Activated T-cell treated with anti-CD3 and anti-CD28 coated beads, Interleukin-2, amount 50 U/mL, for 72 hours (primary cell): ENCODE data around the gene KRT2. TPM values are rescaled to one million over a fixed set of nuclear protein-coding genes. Genes with fewer than 3 reads are reported as not detected.
A peak's percentile ranks its signal among the peaks of the same experiment; 100 is the strongest.

ENCODE experiments used
- ATAC-seq, 2 donors: fragments of 150-1000 bp; cut with Tn5 transposase; replicated peaks in 1 of 2; 2 replicates each; pipeline ENCODE4 v1.10.0; 2021; ENCODE audit warnings: moderate library complexity in 2 of 2, mild to moderate bottlenecking in 1 of 2
- DNase-seq, 2 donors: peaks; one replicate each; pipeline ENCODE4 v3.0.0; 2021 to 2022; ENCODE audit warnings: mixed read lengths in 1 of 2
- H3K27ac Mint-ChIP-seq: one replicate; pipeline ENCODE4 v1.8.0; 2022; ENCODE audit warnings: mild to moderate bottlenecking, moderate library complexity, mixed read lengths
- H3K27me3 Mint-ChIP-seq: one replicate; pipeline ENCODE4 v1.8.0; 2022; ENCODE audit warnings: low read depth, mixed read lengths
- H3K36me3 Mint-ChIP-seq, 2 donors: one replicate each; pipeline ENCODE4 v1.8.0; 2022; ENCODE audit warnings: mixed read lengths in 2 of 2, mild to moderate bottlenecking in 1 of 2; ENCODE audit not compliant: insufficient read depth in 2 of 2
- H3K4me1 Mint-ChIP-seq: one replicate; pipeline ENCODE4 v1.8.0; 2022; ENCODE audit warnings: low read depth, mixed read lengths
- H3K4me3 Mint-ChIP-seq, 2 donors: one replicate each; pipeline ENCODE4 v1.8.0; 2022; ENCODE audit warnings: mild to moderate bottlenecking in 2 of 2, mixed read lengths in 2 of 2, moderate library complexity in 2 of 2
- H3K9me3 Mint-ChIP-seq, 2 donors: one replicate each; pipeline ENCODE4 v1.8.0; 2022; ENCODE audit warnings: mixed read lengths in 2 of 2
- total RNA-seq, 2 donors: library from RNA; stranded (reverse); gene quantifications; one replicate each; pipeline ENCODE4 v1.2.3, GENCODE V29; 2022

The KRT2 gene
- total RNA-seq, 2 donors from 2014 or later, result not detected

- Mint-ChIP-seq H3K4me3 (peak overlapping the region in 1 of 2 donors; percentile 58), H3K27me3 (no peaks in the 10 kb centered on the region), H3K36me3 (no peaks in the 10 kb centered on the region), H3K4me1 (peaks cover 45% of the 10 kb centered on the region), H3K9me3 (no peaks in the 10 kb centered on the region), H3K27ac (peak overlapping the region; percentile 58)
- DNase-seq (no peak), ATAC-seq (no peak)
These were observed 23.9 kb downstream of the KRT2 start for GRCh38 chr12:52628111-52628507.

- no peak for ATAC-seq
- H3K27me3 Mint-ChIP-seq, result no peaks in the 10 kb centered on the region
- no peaks in the 10 kb centered on the region for H3K36me3 Mint-ChIP-seq
- H3K9me3 Mint-ChIP-seq, result no peaks in the 10 kb centered on the region
- H3K27ac Mint-ChIP-seq, result no peak overlapping the region
- no peak overlapping the region for H3K4me3 Mint-ChIP-seq
- no peak for DNase-seq
- peaks cover 40% of the 10 kb centered on the region for H3K4me1 Mint-ChIP-seq
These were observed 24.5 kb downstream of the KRT2 start for GRCh38 chr12:52627395-52628110.

GRCh38 chr12:52622349-52622748, 29.7 kb downstream of the KRT2 start:
- Mint-ChIP-seq H3K4me3 (no peak overlapping the region), H3K27me3 (no peaks in the 10 kb centered on the region), H3K27ac (no peak overlapping the region), H3K9me3 (no peaks in the 10 kb centered on the region), H3K4me1 (peaks cover 23% of the 10 kb centered on the region), H3K36me3 (no peaks in the 10 kb centered on the region)
- ATAC-seq (no peak), DNase-seq (no peak)

- Mint-ChIP-seq H3K4me1 (peaks cover 48% of the 10 kb centered on the region), H3K4me3 (no peak overlapping the region), H3K9me3 (no peaks in the 10 kb centered on the region), H3K36me3 (no peaks in the 10 kb centered on the region), H3K27me3 (no peaks in the 10 kb centered on the region), H3K27ac (no peak overlapping the region)
- DNase-seq (no peak), ATAC-seq (no peak)
These were observed 33.1 kb downstream of the KRT2 start for GRCh38 chr12:52618866-52619265.

GRCh38 chr12:52618216-52618615, 33.8 kb downstream of the KRT2 start, which contains the start of gene KRT73:
Gene KRT73 (minus strand): TSS chr12:52618559. CDS start chr12:52618524, 35 bp downstream.
- no peak for ATAC-seq
- Mint-ChIP-seq H3K9me3 (no peaks in the 10 kb centered on the region), H3K27ac (no peak within 1 kb of the TSS), H3K27me3 (no peaks in the 10 kb centered on the region), H3K4me3 (no peak within 1 kb of the TSS), H3K4me1 (peaks cover 55% of the 10 kb centered on the region), H3K36me3 (no peaks in the 10 kb centered on the region)
- DNase-seq, result no peak

- Mint-ChIP-seq H3K4me1 (peaks cover 62% of the 10 kb centered on the region), H3K4me3 (no peak overlapping the region), H3K36me3 (no peaks in the 10 kb centered on the region), H3K9me3 (no peaks in the 10 kb centered on the region), H3K27ac (no peak overlapping the region), H3K27me3 (no peaks in the 10 kb centered on the region)
- ATAC-seq, result no peak
- DNase-seq, result no peak
These were observed 34.6 kb downstream of the KRT2 start for GRCh38 chr12:52617403-52617785.

- no peak overlapping the region for H3K27ac Mint-ChIP-seq
- no peaks in the 10 kb centered on the region for H3K27me3 Mint-ChIP-seq
- no peak overlapping the region for H3K4me3 Mint-ChIP-seq
- no peaks in the 10 kb centered on the region for H3K9me3 Mint-ChIP-seq
- no peak for DNase-seq
- no peak for ATAC-seq
- peaks cover 64% of the 10 kb centered on the region for H3K4me1 Mint-ChIP-seq
- no peaks in the 10 kb centered on the region for H3K36me3 Mint-ChIP-seq
These were observed 35.2 kb downstream of the KRT2 start for GRCh38 chr12:52616680-52617402.

- Mint-ChIP-seq H3K36me3 (no peaks in the 10 kb centered on the region), H3K27ac (no peak overlapping the region), H3K4me3 (no peak overlapping the region), H3K9me3 (no peaks in the 10 kb centered on the region), H3K4me1 (peaks cover 63% of the 10 kb centered on the region), H3K27me3 (no peaks in the 10 kb centered on the region)
- ATAC-seq (no peak), DNase-seq (no peak)
These were observed 36.1 kb downstream of the KRT2 start for GRCh38 chr12:52615912-52616311.

GRCh38 chr12:52615208-52615868, 36.7 kb downstream of the KRT2 start:
- Mint-ChIP-seq H3K36me3 (no peaks in the 10 kb centered on the region), H3K4me1 (peaks cover 64% of the 10 kb centered on the region), H3K4me3 (peak overlapping the region; percentile 20 to 50), H3K9me3 (no peaks in the 10 kb centered on the region), H3K27me3 (no peaks in the 10 kb centered on the region), H3K27ac (no peak overlapping the region)
- DNase-seq (peak; percentile 36 to 40), ATAC-seq (peak; percentile 84)

- DNase-seq, result no peak
- H3K9me3 Mint-ChIP-seq, result no peaks in the 10 kb centered on the region
- H3K27me3 Mint-ChIP-seq, result no peaks in the 10 kb centered on the region
- no peak for ATAC-seq
- no peak overlapping the region for H3K4me3 Mint-ChIP-seq
- no peaks in the 10 kb centered on the region for H3K36me3 Mint-ChIP-seq
- H3K4me1 Mint-ChIP-seq, result peaks cover 71% of the 10 kb centered on the region
- no peak overlapping the region for H3K27ac Mint-ChIP-seq
These were observed 37.4 kb downstream of the KRT2 start for GRCh38 chr12:52614381-52615207.

- Mint-ChIP-seq H3K4me1 (peaks cover 82% of the 10 kb centered on the region), H3K27ac (no peak overlapping the region), H3K9me3 (no peaks in the 10 kb centered on the region), H3K36me3 (no peaks in the 10 kb centered on the region), H3K4me3 (no peak overlapping the region), H3K27me3 (no peaks in the 10 kb centered on the region)
- DNase-seq (no peak), ATAC-seq (peak in 1 of 2 donors; percentile 21)
These were observed 38.5 kb downstream of the KRT2 start for GRCh38 chr12:52613384-52614030.
